Measurements from ENCODE around the gene SLC6A12.
A peak's percentile ranks its signal among the peaks of the same experiment; 100 is the strongest.
"Not testable (repeated sequence)": the region's sequence is repeated elsewhere in the genome, so short reads cannot be mapped to it uniquely, and the experiment has no call there.

Gene SLC6A12

GRCh38 chr12:234019-234418 is 20.1 kb upstream of the SLC6A12 start:
- no peak for ATAC-seq

GRCh38 chr12:233615-233968 is 19.6 kb upstream of the SLC6A12 start:
- ATAC-seq = no peak

GRCh38 chr12:232731-233614 is 19.0 kb upstream of the SLC6A12 start:
- ATAC-seq = no peak

- ATAC-seq = no peak
Measured at GRCh38 chr12:230925-231671, 17.1 kb upstream of the SLC6A12 start.

- no peak for ATAC-seq
Measured at GRCh38 chr12:229441-230191, 15.7 kb upstream of the SLC6A12 start.

- ATAC-seq = no peak
Measured at GRCh38 chr12:228846-229200, 14.9 kb upstream of the SLC6A12 start.

- ATAC-seq = no peak
Measured at GRCh38 chr12:227923-228845, 14.2 kb upstream of the SLC6A12 start.

GRCh38 chr12:227286-227915 is 13.4 kb upstream of the SLC6A12 start:
- ATAC-seq = no peak

GRCh38 chr12:226401-226800 is 12.4 kb upstream of the SLC6A12 start:
- ATAC-seq = no peak

- ATAC-seq = no peak
Measured at GRCh38 chr12:225012-225411, 11.1 kb upstream of the SLC6A12 start.

GRCh38 chr12:224330-224729 is 10.4 kb upstream of the SLC6A12 start:
- no peak for ATAC-seq

GRCh38 chr12:223841-224240 is 9.9 kb upstream of the SLC6A12 start:
- no peak for ATAC-seq

- no peak for ATAC-seq
Measured at GRCh38 chr12:221736-222135, 7.8 kb upstream of the SLC6A12 start.

GRCh38 chr12:220946-221550 is 7.1 kb upstream of the SLC6A12 start:
- ATAC-seq = no peak

GRCh38 chr12:220491-220890 is 6.5 kb upstream of the SLC6A12 start:
- ATAC-seq = no peak

- peak; percentile 41 to 73 for ATAC-seq
Measured at GRCh38 chr12:219891-220352, 6.0 kb upstream of the SLC6A12 start.

GRCh38 chr12:218728-219590 is 5.0 kb upstream of the SLC6A12 start:
- no peak for ATAC-seq

GRCh38 chr12:218221-218620 is 4.3 kb upstream of the SLC6A12 start:
- ATAC-seq = no peak

GRCh38 chr12:217029-217428 is 3.1 kb upstream of the SLC6A12 start:
- not testable (repeated sequence) for ATAC-seq

GRCh38 chr12:215116-215515 is 1.2 kb upstream of the SLC6A12 start:
- ATAC-seq = no peak

Data from activated CD4-positive, CD25-positive, alpha-beta regulatory T cell treated with anti-CD3 and anti-CD28 coated beads, Interleukin-2, amount 50 U/mL, for 24 hours (primary cell).